Astrocyte of the spinal cord (primary cell): ENCODE results near the gene GNG2.

ENCODE experiments used
- DNase-seq: peaks from one replicate; pipeline ENCODE4 v3.0.0; 2011; ENCODE audit warnings: low read depth, low spot score
- H3K4me3 ChIP-seq: 2 replicates; pipeline ENCODE4 v1.5.1; 2011; ENCODE audit warnings: low read depth, mild to moderate bottlenecking, low read length, moderate library complexity
- in situ Hi-C: cut with HindIII; loops from 2 replicates; pipeline ENCODE4 v1.10.0; 2017; ENCODE audit warnings: low sequenced_read_pairs
- TF ChIP-seq, protein P1 (sequence below): IDR thresholded peaks from 2 replicates; pipeline ENCODE4 v1.5.1; 2012; ENCODE audit warnings: low read depth, mild to moderate bottlenecking, low read length, inconsistent platforms

GNG2 gene

GRCh38 chr14:51836417-51836816 lies 24.0 kb upstream of the GNG2 start:
- TF ChIP-seq, protein P1, sequence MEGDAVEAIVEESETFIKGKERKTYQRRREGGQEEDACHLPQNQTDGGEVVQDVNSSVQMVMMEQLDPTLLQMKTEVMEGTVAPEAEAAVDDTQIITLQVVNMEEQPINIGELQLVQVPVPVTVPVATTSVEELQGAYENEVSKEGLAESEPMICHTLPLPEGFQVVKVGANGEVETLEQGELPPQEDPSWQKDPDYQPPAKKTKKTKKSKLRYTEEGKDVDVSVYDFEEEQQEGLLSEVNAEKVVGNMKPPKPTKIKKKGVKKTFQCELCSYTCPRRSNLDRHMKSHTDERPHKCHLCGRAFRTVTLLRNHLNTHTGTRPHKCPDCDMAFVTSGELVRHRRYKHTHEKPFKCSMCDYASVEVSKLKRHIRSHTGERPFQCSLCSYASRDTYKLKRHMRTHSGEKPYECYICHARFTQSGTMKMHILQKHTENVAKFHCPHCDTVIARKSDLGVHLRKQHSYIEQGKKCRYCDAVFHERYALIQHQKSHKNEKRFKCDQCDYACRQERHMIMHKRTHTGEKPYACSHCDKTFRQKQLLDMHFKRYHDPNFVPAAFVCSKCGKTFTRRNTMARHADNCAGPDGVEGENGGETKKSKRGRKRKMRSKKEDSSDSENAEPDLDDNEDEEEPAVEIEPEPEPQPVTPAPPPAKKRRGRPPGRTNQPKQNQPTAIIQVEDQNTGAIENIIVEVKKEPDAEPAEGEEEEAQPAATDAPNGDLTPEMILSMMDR, result no peak
- DNase-seq, result no peak
- no peak overlapping the region for H3K4me3 ChIP-seq
- in situ Hi-C loops, result no loop called here

DNA sequence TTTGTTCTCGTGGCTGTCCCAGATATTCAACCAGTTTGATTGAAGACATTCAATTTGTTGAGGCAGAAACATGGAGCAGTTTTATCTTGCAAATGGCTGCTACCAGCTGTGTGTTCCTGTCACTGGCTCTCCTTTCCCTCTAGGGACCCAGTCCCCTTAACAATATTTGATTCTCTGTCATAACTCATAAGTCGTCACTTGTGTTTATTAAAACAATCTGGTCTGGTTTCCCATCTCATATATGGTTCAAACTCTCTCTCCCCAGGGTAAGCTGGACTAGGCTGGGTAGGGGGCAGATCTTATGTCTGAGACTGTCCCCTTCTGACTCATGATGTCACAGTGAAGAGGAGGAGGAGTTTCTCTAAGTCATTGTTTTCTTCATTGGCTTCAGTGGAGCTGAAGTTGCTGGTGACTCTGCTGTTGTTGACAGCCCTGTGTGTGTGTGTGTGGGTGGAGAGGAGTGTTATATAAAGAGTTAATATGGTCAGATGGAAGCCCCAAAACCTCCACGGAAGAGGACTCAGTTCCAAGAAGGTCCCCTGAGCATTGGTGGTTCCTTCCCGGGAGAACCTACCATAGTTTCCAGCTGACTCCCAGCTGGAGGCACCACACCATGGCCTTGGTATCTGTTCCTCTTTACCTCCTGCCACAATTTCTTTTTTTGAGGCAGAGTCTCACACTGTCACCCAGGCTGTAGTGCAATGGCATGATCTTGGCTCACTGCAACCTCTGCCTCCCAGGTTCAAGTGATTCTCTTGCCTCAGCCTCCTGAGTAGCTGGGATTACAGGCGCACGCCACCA lies 16.1 kb upstream of the GNG2 start:
- TF ChIP-seq, protein P1, result no peak
- DNase-seq, result no peak
- in situ Hi-C loops, result no loop called here
- no peak overlapping the region for H3K4me3 ChIP-seq

DNA sequence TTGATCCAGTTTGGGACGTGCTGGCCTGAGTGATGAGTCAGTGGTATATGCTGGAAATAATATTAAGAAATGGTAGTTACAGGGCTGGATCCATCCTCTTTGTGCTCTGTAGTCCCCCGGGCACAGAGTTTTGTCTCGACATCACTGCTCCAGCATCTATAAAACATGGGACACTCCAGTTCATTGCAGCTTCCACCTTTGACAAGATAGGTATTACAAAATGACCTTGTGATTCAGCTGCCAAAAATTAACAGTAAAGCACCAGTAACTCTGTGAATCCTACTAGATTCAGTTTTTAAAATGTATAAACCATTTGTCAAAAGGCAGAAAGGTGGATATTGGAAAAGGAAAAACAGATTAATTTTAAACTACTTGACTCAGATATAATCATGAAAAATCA lies 14.6 kb upstream of the GNG2 start:
- TF ChIP-seq, protein P1, result no peak
- no peak for DNase-seq
- in situ Hi-C loops, result no loop called here
- no peak overlapping the region for H3K4me3 ChIP-seq

GRCh38 chr14:51846631-51847488 lies 13.6 kb upstream of the GNG2 start:
- TF ChIP-seq, protein P1, result no peak
- no peak overlapping the region for H3K4me3 ChIP-seq
- in situ Hi-C loops, result no loop called here
- DNase-seq, result peak; percentile 60

DNA sequence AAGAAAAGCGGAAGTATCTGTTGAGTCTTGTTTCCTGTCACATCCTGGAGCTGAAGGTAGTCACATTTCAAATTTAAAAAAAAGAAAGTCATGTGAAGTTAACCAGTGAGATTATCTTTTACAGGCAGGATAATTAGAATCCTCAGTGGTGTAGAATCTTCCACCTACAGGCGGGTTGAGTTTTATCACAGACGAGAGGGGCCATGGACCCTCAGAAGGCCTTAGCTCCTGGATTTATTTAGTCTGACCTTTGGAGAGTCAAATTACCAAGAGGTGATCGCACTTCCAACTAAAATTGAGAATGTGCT lies 13.0 kb upstream of the GNG2 start:
- no peak overlapping the region for H3K4me3 ChIP-seq
- DNase-seq, result no peak
- in situ Hi-C loops, result no loop called here
- TF ChIP-seq, protein P1, result no peak

DNA sequence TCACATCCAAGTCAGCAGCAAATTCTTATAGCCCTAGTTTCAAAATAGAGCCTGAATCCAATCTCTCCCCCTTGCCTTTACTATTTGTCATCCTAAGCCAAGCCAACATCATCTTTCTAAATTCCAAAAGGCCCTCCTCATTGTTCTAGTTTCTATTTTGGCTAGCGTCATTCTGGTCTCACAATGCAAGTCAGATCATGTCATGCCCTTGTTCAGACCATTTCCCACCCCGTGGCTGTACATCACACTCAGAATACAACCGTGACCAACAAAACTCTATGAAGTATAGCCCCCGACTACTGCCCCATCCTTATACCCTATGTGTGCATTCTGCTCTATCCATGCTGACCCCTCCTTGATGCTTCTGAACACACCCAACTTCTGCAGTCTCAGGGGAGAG lies 12.3 kb upstream of the GNG2 start:
- no peak for DNase-seq
- in situ Hi-C loops, result no loop called here
- no peak overlapping the region for H3K4me3 ChIP-seq
- TF ChIP-seq, protein P1, result no peak
